NCI-H774 (cell line): ENCODE results near the gene METRN.

Experiments used
- DNase-seq: peaks from one replicate; lab custom pipeline; 2025; lab: John Stamatoyannopoulos, UW

The METRN gene

GRCh38 chr16:714558-715476 is at the start of gene METRN:
Gene METRN, plus strand, starts transcription at chr16:715118. Its CDS starts 172 bp downstream, at chr16:715290.
- peak; percentile 45 for DNase-seq

- DNase-seq = no peak
These were observed 48.3 kb upstream of the METRN start for GRCh38 chr16:666572-666971.

- DNase-seq = no peak
These were observed 47.7 kb upstream of the METRN start for GRCh38 chr16:667113-667779.

- peak; percentile 85 for DNase-seq
These were observed 47.0 kb upstream of the METRN start, which contains the start of gene RHOT2 for GRCh38 chr16:667780-668518. Gene RHOT2, plus strand, starts transcription at chr16:668132. Its CDS starts 68 bp downstream, at chr16:668200.

GRCh38 chr16:668519-669171 is 46.3 kb upstream of the METRN start:
- DNase-seq = no peak

- no peak for DNase-seq
These were observed 45.3 kb upstream of the METRN start for GRCh38 chr16:669666-670065.

- DNase-seq = no peak
These were observed 44.2 kb upstream of the METRN start for GRCh38 chr16:670485-671352.

- no peak for DNase-seq
These were observed 43.4 kb upstream of the METRN start for GRCh38 chr16:671353-672131.

- DNase-seq = no peak
These were observed 42.5 kb upstream of the METRN start for GRCh38 chr16:672371-672770.

GRCh38 chr16:672851-673250 is 42.1 kb upstream of the METRN start:
- DNase-seq = no peak

GRCh38 chr16:673399-673991 is 41.4 kb upstream of the METRN start:
- no peak for DNase-seq

- DNase-seq = no peak
These were observed 40.6 kb upstream of the METRN start for GRCh38 chr16:674214-674881.

- no peak for DNase-seq
These were observed 39.7 kb upstream of the METRN start, which contains the start of gene RHBDL1 for GRCh38 chr16:674968-675883. Gene RHBDL1, plus strand, starts transcription at chr16:675671. Its CDS starts 120 bp downstream, at chr16:675791.

GRCh38 chr16:675884-676564 is 38.9 kb upstream of the METRN start:
- no peak for DNase-seq

GRCh38 chr16:676565-676902 is 38.4 kb upstream of the METRN start:
- DNase-seq = no peak

- DNase-seq = peak; percentile 37
These were observed 38.0 kb upstream of the METRN start for GRCh38 chr16:676913-677312.
